GM12878 (cell line): Measurements from ENCODE around the gene DMD. TPM values are rescaled to one million over a fixed set of nuclear protein-coding genes. Genes with fewer than 3 reads are reported as not detected.

Source experiments
- ASH2L ChIP-seq: fragments of 300-600, 200-600 bp; sonication (generic); IDR thresholded peaks from 2 replicates; pipeline ENCODE4 v1.6.1; 2017; ENCODE audit warnings: low read depth, mild to moderate bottlenecking, borderline replicate concordance
- BCL11A ChIP-seq: IDR thresholded peaks from 2 replicates; pipeline ENCODE4 v1.6.1; 2011; ENCODE audit warnings: low read depth, low read length
- BHLHE40 ChIP-seq, 2 experiments: fragments of 450-650 bp in 1 of 2; IDR thresholded peaks; 2 replicates each; pipeline ENCODE4 v1.6.1; 2011 to 2017; ENCODE audit warnings: low read depth in 2 of 2, borderline replicate concordance in 1 of 2, improper control_type of control experiment in 1 of 2, low read length in 1 of 2, mild to moderate bottlenecking in 1 of 2
- CHD2 ChIP-seq: IDR thresholded peaks from 2 replicates; pipeline ENCODE4 v1.6.1; 2011; ENCODE audit warnings: low read depth, low read length, improper control_type of control experiment, borderline replicate concordance
- CTCF ChIP-seq, 3 experiments: IDR thresholded peaks in 2 of 3; conservative IDR thresholded peaks in 1 of 3; 2 replicates each; pipeline ENCODE4 v1.5.1; 2011; ENCODE audit warnings: low read depth in 3 of 3, low read length in 3 of 3, mild to moderate bottlenecking in 3 of 3, control low read depth in 2 of 3, moderate library complexity in 2 of 3, inconsistent platforms in 1 of 3, mixed read lengths in 1 of 3; ENCODE audit not compliant: control insufficient read depth in 2 of 3, insufficient read depth in 1 of 3; ENCODE audit errors: extremely low read depth in 1 of 3
- E4F1 ChIP-seq: fragments of 450-650 bp; IDR thresholded peaks from 2 replicates; pipeline ENCODE4 v1.6.1; 2018; ENCODE audit warnings: borderline replicate concordance, mild to moderate bottlenecking; ENCODE audit not compliant: partially characterized antibody
- JUNB ChIP-seq: IDR thresholded peaks from 2 replicates; pipeline ENCODE4 v1.6.1; 2016; ENCODE audit warnings: antibody characterized with exemption, mild to moderate bottlenecking
- KDM1A ChIP-seq: fragments of 200-600 bp; sonication (generic); IDR thresholded peaks from 2 replicates; pipeline ENCODE4 v1.6.1; 2016; ENCODE audit warnings: borderline replicate concordance
- MEF2A ChIP-seq: IDR thresholded peaks from 2 replicates; pipeline ENCODE4 v1.6.1; 2011; ENCODE audit warnings: low read depth, mild to moderate bottlenecking, low read length, moderate library complexity; ENCODE audit not compliant: insufficient read depth
- MYC ChIP-seq: IDR thresholded peaks from 2 replicates; pipeline ENCODE4 v1.6.1; 2011; ENCODE audit warnings: mild to moderate bottlenecking, low read length, moderate library complexity, inconsistent platforms; ENCODE audit not compliant: insufficient read depth, insufficient replicate concordance, insufficient read length, severe bottlenecking
- PAX8 ChIP-seq: fragments of 450-650 bp; IDR thresholded peaks from 2 replicates; pipeline ENCODE4 v1.6.1; 2017; ENCODE audit warnings: mild to moderate bottlenecking, moderate library complexity
- RUNX3 ChIP-seq: IDR thresholded peaks from 2 replicates; pipeline ENCODE4 v1.6.1; 2012; ENCODE audit warnings: low read length, inconsistent platforms
- SMARCA5 ChIP-seq: fragments of 450-650 bp; IDR thresholded peaks from 2 replicates; pipeline ENCODE4 v1.6.1; 2017; ENCODE audit warnings: mild to moderate bottlenecking
- TCF3 ChIP-seq: IDR thresholded peaks from 2 replicates; pipeline ENCODE4 v1.6.1; 2012; ENCODE audit warnings: low read depth, mild to moderate bottlenecking, low read length, borderline replicate concordance; ENCODE audit not compliant: insufficient read depth
- YY1 ChIP-seq: IDR thresholded peaks from 2 replicates; pipeline ENCODE4 v1.6.1; 2011; ENCODE audit warnings: low read depth, mild to moderate bottlenecking, low read length
- ZBED1 ChIP-seq: IDR thresholded peaks from 2 replicates; pipeline ENCODE4 v1.6.1; 2016; ENCODE audit warnings: borderline replicate concordance
- ZNF592 ChIP-seq: fragments of 450-650 bp; IDR thresholded peaks from 2 replicates; pipeline ENCODE4 v1.6.1; 2017; ENCODE audit warnings: mild to moderate bottlenecking, moderate library complexity
- polyA plus RNA-seq, 11 experiments: library from polyadenylated mRNA; depleted of rRNA in 4 of 11; unstranded in 6 of 11; stranded (reverse) in 5 of 11; fragments of >200 nt; fragmentation: Nextera tagmentation in 4 of 11; fragmentation: Illumina TruSeq in 1 of 11; extraction: Ambion mirVana in 4 of 11; extraction: Trizol in 1 of 11; gene quantifications; 1 replicate in 1 of 11; 2 replicates in 10 of 11; pipeline versions ENCODE4 v1.2.1 to v1.2.3, GENCODE V29; 2011 to 2016; ENCODE audit warnings: inconsistent platforms in 2 of 11, missing spikeins in 2 of 11, low read depth in 1 of 11
- total RNA-seq, 4 experiments: library from RNA; depleted of rRNA in 3 of 4; stranded (reverse); fragments of >200 nt in 3 of 4; fragmentation: Illumina TruSeq in 1 of 4; extraction: Trizol in 1 of 4; gene quantifications; 2 replicates each; pipeline versions ENCODE4 v1.2.1 to v1.2.3, GENCODE V29; 2013 to 2021
- TF ChIP-seq, protein P1 (sequence below): fragments of 450-650 bp; IDR thresholded peaks from 2 replicates; pipeline ENCODE4 v1.6.1; 2016; ENCODE audit warnings: mild to moderate bottlenecking
- TF ChIP-seq, protein P2 (sequence below): fragments of 450-650 bp; IDR thresholded peaks from 2 replicates; pipeline ENCODE4 v1.6.1; 2017; ENCODE audit warnings: mild to moderate bottlenecking

DMD gene
- total and polyA plus RNA-seq, 10 of the 15 experiments (the other 5 are each of a cell fraction or from before 2014, with no cell fraction given) = 1.4 to 24.3 (median 4.3) TPM

GRCh38 chrX:31223817-31224216, 1987.5 kb downstream of the DMD start (continued):
- TF ChIP-seq, protein P1, sequence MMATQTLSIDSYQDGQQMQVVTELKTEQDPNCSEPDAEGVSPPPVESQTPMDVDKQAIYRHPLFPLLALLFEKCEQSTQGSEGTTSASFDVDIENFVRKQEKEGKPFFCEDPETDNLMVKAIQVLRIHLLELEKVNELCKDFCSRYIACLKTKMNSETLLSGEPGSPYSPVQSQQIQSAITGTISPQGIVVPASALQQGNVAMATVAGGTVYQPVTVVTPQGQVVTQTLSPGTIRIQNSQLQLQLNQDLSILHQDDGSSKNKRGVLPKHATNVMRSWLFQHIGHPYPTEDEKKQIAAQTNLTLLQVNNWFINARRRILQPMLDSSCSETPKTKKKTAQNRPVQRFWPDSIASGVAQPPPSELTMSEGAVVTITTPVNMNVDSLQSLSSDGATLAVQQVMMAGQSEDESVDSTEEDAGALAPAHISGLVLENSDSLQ = peak; percentile 12; the same call in 1 of the 2 replicates
- TF ChIP-seq MYC (no peak), YY1 (no peak), CHD2 (no peak), SMARCA5 (no peak), ASH2L (no peak), BHLHE40 (IDR thresholded peaks at IDR 0.05; ENCODE audit: borderline replicate concordance in 1 of 2, low read depth in 2 of 2, low read length in 1 of 2) (peak in 1 of 2 experiments; percentile 30; a peak in 1 of 4 replicates), RUNX3 (peak; percentile 73), ZBED1 (no peak), TCF3 (no peak), ZNF592 (no peak), JUNB (no peak), KDM1A (no peak), E4F1 (no peak), BCL11A (0 out of 2 replicates have a peak, but pooled peaks have one; percentile 26), PAX8 (no peak), MEF2A (peak; percentile 87), CTCF (IDR thresholded peaks at IDR 0.05 in 2 of 3, conservative IDR thresholded peaks at IDR 0.05 in 1 of 3; ENCODE audit: control insufficient read depth in 2 of 3, extremely low read depth in 1 of 3, insufficient read depth in 1 of 3, low read depth in 3 of 3, low read length in 3 of 3) (0 out of 6 replicates have a peak, but pooled peaks of 1 of the 3 experiments have one; percentile 4)
- TF ChIP-seq, protein P2, sequence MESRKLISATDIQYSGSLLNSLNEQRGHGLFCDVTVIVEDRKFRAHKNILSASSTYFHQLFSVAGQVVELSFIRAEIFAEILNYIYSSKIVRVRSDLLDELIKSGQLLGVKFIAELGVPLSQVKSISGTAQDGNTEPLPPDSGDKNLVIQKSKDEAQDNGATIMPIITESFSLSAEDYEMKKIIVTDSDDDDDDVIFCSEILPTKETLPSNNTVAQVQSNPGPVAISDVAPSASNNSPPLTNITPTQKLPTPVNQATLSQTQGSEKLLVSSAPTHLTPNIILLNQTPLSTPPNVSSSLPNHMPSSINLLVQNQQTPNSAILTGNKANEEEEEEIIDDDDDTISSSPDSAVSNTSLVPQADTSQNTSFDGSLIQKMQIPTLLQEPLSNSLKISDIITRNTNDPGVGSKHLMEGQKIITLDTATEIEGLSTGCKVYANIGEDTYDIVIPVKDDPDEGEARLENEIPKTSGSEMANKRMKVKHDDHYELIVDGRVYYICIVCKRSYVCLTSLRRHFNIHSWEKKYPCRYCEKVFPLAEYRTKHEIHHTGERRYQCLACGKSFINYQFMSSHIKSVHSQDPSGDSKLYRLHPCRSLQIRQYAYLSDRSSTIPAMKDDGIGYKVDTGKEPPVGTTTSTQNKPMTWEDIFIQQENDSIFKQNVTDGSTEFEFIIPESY = no peak
